ENCODE results near the gene POLR1H.

The POLR1H gene

GRCh38 chr6:30100585-30101443 lies 39.7 kb downstream of the POLR1H start:
- H3K9ac ChIP-seq (ENCODE audit: low read length), result 0 out of 2 replicates have a peak overlapping the region, but pooled peaks have one; percentile 42
- H3K4me1 ChIP-seq (ENCODE audit: low read length), result peaks cover 20% of the 10 kb centered on the region
- H3K27me3 ChIP-seq (ENCODE audit: low read depth, low read length), result peaks cover 22% of the 10 kb centered on the region
- TF ChIP-seq EZH2phosphoT487 (IDR thresholded peaks at IDR 0.05; ENCODE audit: low read depth) (no peak), CTCF (IDR thresholded peaks at IDR 0.05; ENCODE audit: low read depth, low read length) (no peak)
- no peak overlapping the region for H2AFZ ChIP-seq (ENCODE audit: low read depth, low read length)
- H3K79me2 ChIP-seq (ENCODE audit: low read length), result no peaks in the 10 kb centered on the region
- peak overlapping the region; percentile 98 for H3K4me2 ChIP-seq (ENCODE audit: low read length)
- peak overlapping the region; percentile 82 for H3K4me3 ChIP-seq (ENCODE audit: low read length)
- no peaks in the 10 kb centered on the region for H4K20me1 ChIP-seq (ENCODE audit: insufficient read depth, low read length)
- H3K27ac ChIP-seq (ENCODE audit: low read length), result no peak overlapping the region
- H3K36me3 ChIP-seq (replicated peaks; ENCODE audit: low read depth, low read length), result no peaks in the 10 kb centered on the region
- H3K9me3 ChIP-seq (ENCODE audit: insufficient read depth, low read length), result no peaks in the 10 kb centered on the region

- peak overlapping the region; percentile 98 for H3K4me2 ChIP-seq (ENCODE audit: low read length)
- H3K36me3 ChIP-seq (replicated peaks; ENCODE audit: low read depth, low read length), result no peaks in the 10 kb centered on the region
- H3K27ac ChIP-seq (ENCODE audit: low read length), result no peak overlapping the region
- no peaks in the 10 kb centered on the region for H3K79me2 ChIP-seq (ENCODE audit: low read length)
- peak overlapping the region; percentile 70; the same call in 1 of the 2 replicates for H2AFZ ChIP-seq (ENCODE audit: low read depth, low read length)
- peak overlapping the region; percentile 82 for H3K4me3 ChIP-seq (ENCODE audit: low read length)
- peaks cover 20% of the 10 kb centered on the region for H3K4me1 ChIP-seq (ENCODE audit: low read length)
- TF ChIP-seq EZH2phosphoT487 (IDR thresholded peaks at IDR 0.05; ENCODE audit: low read depth) (no peak), CTCF (IDR thresholded peaks at IDR 0.05; ENCODE audit: low read depth, low read length) (0 out of 2 replicates have a peak, but pooled peaks have one; percentile 7)
- peak overlapping the region; percentile 42 for H3K9ac ChIP-seq (ENCODE audit: low read length)
- H3K27me3 ChIP-seq (ENCODE audit: low read depth, low read length), result peaks cover 22% of the 10 kb centered on the region
- H4K20me1 ChIP-seq (ENCODE audit: insufficient read depth, low read length), result no peaks in the 10 kb centered on the region
- H3K9me3 ChIP-seq (ENCODE audit: insufficient read depth, low read length), result no peaks in the 10 kb centered on the region
Observed at GRCh38 chr6:30101444-30102413, 40.7 kb downstream of the POLR1H start.

- H3K9me3 ChIP-seq (ENCODE audit: insufficient read depth, low read length), result no peaks in the 10 kb centered on the region
- no peak overlapping the region for H3K27ac ChIP-seq (ENCODE audit: low read length)
- peaks cover 20% of the 10 kb centered on the region for H3K4me1 ChIP-seq (ENCODE audit: low read length)
- no peaks in the 10 kb centered on the region for H4K20me1 ChIP-seq (ENCODE audit: insufficient read depth, low read length)
- peak overlapping the region; percentile 98 for H3K4me2 ChIP-seq (ENCODE audit: low read length)
- TF ChIP-seq EZH2phosphoT487 (IDR thresholded peaks at IDR 0.05; ENCODE audit: low read depth) (no peak), CTCF (IDR thresholded peaks at IDR 0.05; ENCODE audit: low read depth, low read length) (no peak)
- peak overlapping the region; percentile 40; the same call in 1 of the 2 replicates for H3K9ac ChIP-seq (ENCODE audit: low read length)
- H3K27me3 ChIP-seq (ENCODE audit: low read depth, low read length), result peaks cover 22% of the 10 kb centered on the region
- peak overlapping the region; percentile 61 for H2AFZ ChIP-seq (ENCODE audit: low read depth, low read length)
- peak overlapping the region; percentile 82 for H3K4me3 ChIP-seq (ENCODE audit: low read length)
- no peaks in the 10 kb centered on the region for H3K79me2 ChIP-seq (ENCODE audit: low read length)
- no peaks in the 10 kb centered on the region for H3K36me3 ChIP-seq (replicated peaks; ENCODE audit: low read depth, low read length)
Observed at GRCh38 chr6:30102414-30102969, 41.4 kb downstream of the POLR1H start.
